Hippocampal formation (tissue), 2 donors: ENCODE measurements around the gene FAM120AOS.

Source experiments
- DNase-seq, 2 donors: peaks; one replicate each; lab custom pipeline; 2025; lab: John Stamatoyannopoulos, UW

The FAM120AOS gene

GRCh38 chr9:93437996-93438395 is 15.4 kb downstream of the FAM120AOS start:
- no peak for DNase-seq

- no peak for DNase-seq
These were observed 16.6 kb downstream of the FAM120AOS start for GRCh38 chr9:93436655-93437407.

GRCh38 chr9:93436218-93436617 is 17.2 kb downstream of the FAM120AOS start:
- DNase-seq: no peak

GRCh38 chr9:93435386-93435785 is 18.0 kb downstream of the FAM120AOS start:
- DNase-seq: no peak

- DNase-seq: no peak
These were observed 19.3 kb downstream of the FAM120AOS start for GRCh38 chr9:93434056-93434455.

- no peak for DNase-seq
These were observed 20.4 kb downstream of the FAM120AOS start for GRCh38 chr9:93432964-93433363.

- no peak for DNase-seq
These were observed 21.8 kb downstream of the FAM120AOS start for GRCh38 chr9:93431539-93432105.

GRCh38 chr9:93427655-93428379 is 25.6 kb downstream of the FAM120AOS start:
- DNase-seq: no peak

- no peak for DNase-seq
These were observed 30.3 kb downstream of the FAM120AOS start for GRCh38 chr9:93422977-93423616.

- no peak for DNase-seq
These were observed 34.4 kb downstream of the FAM120AOS start for GRCh38 chr9:93419023-93419422.

- DNase-seq: no peak
These were observed 35.8 kb downstream of the FAM120AOS start for GRCh38 chr9:93417538-93417937.

GRCh38 chr9:93416530-93417235 is 36.7 kb downstream of the FAM120AOS start:
- no peak for DNase-seq

- DNase-seq: no peak
These were observed 38.1 kb downstream of the FAM120AOS start for GRCh38 chr9:93415176-93415690.

- no peak for DNase-seq
These were observed 39.9 kb downstream of the FAM120AOS start for GRCh38 chr9:93413530-93413929.

- DNase-seq: no peak
These were observed 47.0 kb downstream of the FAM120AOS start for GRCh38 chr9:93406371-93406770.

GRCh38 chr9:93398471-93398870 is 54.9 kb downstream of the FAM120AOS start:
- no peak for DNase-seq

- no peak for DNase-seq
These were observed 55.6 kb downstream of the FAM120AOS start for GRCh38 chr9:93397661-93398373.
